ENCODE data around the gene GGT6.
A peak's percentile ranks its signal among the peaks of the same experiment; 100 is the strongest.

The GGT6 gene

DNA sequence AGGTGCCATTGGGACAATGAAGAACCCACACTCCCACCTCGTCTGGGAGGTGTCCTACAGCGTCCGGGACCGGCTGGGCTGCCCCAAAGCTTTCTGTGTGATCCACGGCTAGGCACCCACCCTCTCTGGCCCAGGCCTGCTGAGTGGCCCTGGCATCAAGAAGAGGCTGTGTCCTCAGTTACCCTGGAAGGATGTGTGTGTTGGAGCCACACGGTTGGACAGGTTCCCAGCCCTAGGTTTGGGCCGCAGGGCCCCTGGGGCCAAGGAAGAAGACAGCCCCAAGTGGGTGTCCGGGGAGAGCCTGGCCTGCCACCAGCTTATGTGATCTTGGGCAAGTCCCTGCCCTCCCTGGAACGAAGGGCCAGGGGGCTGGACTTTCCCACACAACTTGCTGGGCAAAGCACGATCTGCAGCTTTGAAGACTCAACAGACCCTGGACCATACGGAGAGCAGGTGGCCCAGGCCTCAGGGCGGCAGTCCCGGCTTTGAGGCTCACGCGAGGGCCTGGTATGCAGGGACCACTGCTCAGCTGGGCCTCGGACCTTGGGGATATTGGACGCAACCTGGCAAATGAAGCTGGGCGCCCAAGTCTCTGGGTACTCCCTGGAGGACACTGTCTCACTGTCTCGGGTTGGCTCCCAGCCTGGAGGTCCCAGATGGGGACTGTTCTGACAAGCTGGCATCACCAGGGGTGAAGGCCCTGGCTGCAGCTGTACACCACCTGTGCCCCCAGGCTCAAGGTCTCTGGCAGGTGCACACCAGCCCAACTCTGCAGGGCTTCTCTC, 22.7 kb downstream of the GGT6 start:
- Histone ChIP-seq H3K9ac (ENCODE audit: low read length in 2 of 2) (no peak overlapping the region), H3K36me3 (ENCODE audit: control insufficient read depth in 2 of 2, insufficient read depth in 2 of 2, low read length in 2 of 2) (peaks cover 9 to 20% of the 10 kb centered on the region in 2 donors), H3K27me3 (ENCODE audit: control insufficient read depth in 1 of 2, insufficient read depth in 2 of 2, low read length in 2 of 2) (no peaks in the 10 kb centered on the region), H3K9me3 (ENCODE audit: control insufficient read depth in 2 of 2, low read length in 2 of 2) (no peaks in the 10 kb centered on the region), H3K4me1 (ENCODE audit: control insufficient read depth, insufficient read depth, low read length) (peaks cover 54% of the 10 kb centered on the region), H3K27ac (ENCODE audit: low read length) (peak overlapping the region; percentile 41), H3K4me3 (ENCODE audit: low read length in 2 of 2) (peak overlapping the region in 1 of 2 donors; percentile 3)

- peaks cover 54% of the 10 kb centered on the region for H3K4me1 ChIP-seq (ENCODE audit: control insufficient read depth, insufficient read depth, low read length)
Measured at GRCh38 chr17:4536742-4537411, 23.5 kb downstream of the GGT6 start.

DNA sequence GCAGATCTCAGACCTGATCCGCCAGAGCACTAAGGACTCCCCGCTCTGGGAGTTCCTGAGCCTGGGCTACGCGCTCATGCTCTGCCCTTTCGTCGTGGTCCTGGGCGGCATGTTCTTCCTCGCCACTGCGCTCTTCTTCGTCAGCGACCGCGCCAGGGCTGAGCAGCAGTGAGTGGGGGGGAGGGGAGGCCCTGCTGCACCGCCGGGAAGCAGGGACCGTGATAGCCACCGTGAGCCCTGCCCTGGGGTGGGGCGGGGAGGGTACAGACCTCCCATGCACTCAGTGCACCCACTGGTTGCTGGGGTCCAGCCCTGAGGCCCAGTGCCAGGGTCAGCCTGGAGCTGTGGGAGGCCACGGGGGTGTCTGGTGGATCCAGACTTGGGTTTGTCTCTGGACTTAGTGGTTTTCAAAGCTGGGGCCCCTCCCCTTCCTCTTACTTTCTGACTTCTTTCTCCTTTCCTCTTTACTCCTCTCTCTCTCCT, 24.1 kb downstream of the GGT6 start:
- Histone ChIP-seq H3K27me3 (ENCODE audit: control insufficient read depth in 1 of 2, insufficient read depth in 2 of 2, low read length in 2 of 2) (peaks cover 0 to 2% of the 10 kb centered on the region in 2 donors), H3K27ac (ENCODE audit: low read length) (no peak overlapping the region), H3K36me3 (ENCODE audit: control insufficient read depth in 2 of 2, insufficient read depth in 2 of 2, low read length in 2 of 2) (peaks cover 0 to 11% of the 10 kb centered on the region in 2 donors), H3K9ac (ENCODE audit: low read length in 2 of 2) (no peak overlapping the region), H3K4me1 (ENCODE audit: control insufficient read depth, insufficient read depth, low read length) (peaks cover 54% of the 10 kb centered on the region), H3K4me3 (ENCODE audit: low read length in 2 of 2) (peak overlapping the region in 1 of 2 donors; percentile 40), H3K9me3 (ENCODE audit: control insufficient read depth in 2 of 2, low read length in 2 of 2) (no peaks in the 10 kb centered on the region)

More at GRCh38 chr17:4536742-4537411, 23.5 kb downstream of the GGT6 start:
- no peaks in the 10 kb centered on the region for H3K9me3 ChIP-seq (ENCODE audit: control insufficient read depth in 2 of 2, low read length in 2 of 2)
- peaks cover 0 to 2% of the 10 kb centered on the region in 2 donors for H3K27me3 ChIP-seq (ENCODE audit: control insufficient read depth in 1 of 2, insufficient read depth in 2 of 2, low read length in 2 of 2)
- no peak overlapping the region for H3K9ac ChIP-seq (ENCODE audit: low read length in 2 of 2)
- peaks cover 1 to 13% of the 10 kb centered on the region in 2 donors for H3K36me3 ChIP-seq (ENCODE audit: control insufficient read depth in 2 of 2, insufficient read depth in 2 of 2, low read length in 2 of 2)
- peak overlapping the region; percentile 41 for H3K27ac ChIP-seq (ENCODE audit: low read length)
- no peak overlapping the region for H3K4me3 ChIP-seq (ENCODE audit: low read length in 2 of 2)

DNA sequence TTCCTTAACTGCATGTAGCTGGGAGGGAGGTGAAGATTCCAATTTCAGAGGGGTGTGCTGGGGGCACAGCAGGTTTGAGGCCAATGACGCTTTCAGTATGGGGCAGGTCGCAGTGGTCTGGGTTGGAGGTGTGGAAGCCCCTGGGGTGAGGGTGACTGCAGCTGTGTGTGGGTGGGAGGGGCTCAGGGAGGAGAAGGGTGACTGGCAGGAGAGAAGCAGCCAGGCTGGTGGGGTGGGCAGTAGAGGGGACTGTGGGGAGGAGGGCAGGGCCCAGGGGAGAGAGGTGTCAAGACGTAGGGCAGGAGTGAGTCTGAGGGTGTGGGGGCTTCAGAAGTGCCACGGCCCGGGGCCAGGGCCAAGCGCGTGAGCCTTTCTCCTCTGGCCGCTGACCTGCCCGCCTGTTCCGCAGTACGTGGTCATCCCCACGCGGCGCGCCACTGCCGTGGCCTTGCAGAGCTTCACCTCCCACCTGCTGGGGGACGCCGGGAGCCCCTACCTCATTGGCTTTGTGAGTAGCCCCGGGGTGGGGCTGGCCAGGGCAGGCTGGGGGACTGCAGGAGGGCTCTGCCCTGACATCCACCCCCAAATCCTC, 24.6 kb downstream of the GGT6 start:
- Histone ChIP-seq H3K36me3 (ENCODE audit: control insufficient read depth in 2 of 2, insufficient read depth in 2 of 2, low read length in 2 of 2) (peaks cover 0 to 10% of the 10 kb centered on the region in 2 donors), H3K27me3 (ENCODE audit: control insufficient read depth in 1 of 2, insufficient read depth in 2 of 2, low read length in 2 of 2) (peaks cover 0 to 2% of the 10 kb centered on the region in 2 donors), H3K4me3 (ENCODE audit: low read length in 2 of 2) (peak overlapping the region in 1 of 2 donors; percentile 40), H3K9me3 (ENCODE audit: control insufficient read depth in 2 of 2, low read length in 2 of 2) (no peaks in the 10 kb centered on the region), H3K9ac (ENCODE audit: low read length in 2 of 2) (no peak overlapping the region), H3K4me1 (ENCODE audit: control insufficient read depth, insufficient read depth, low read length) (peaks cover 54% of the 10 kb centered on the region), H3K27ac (ENCODE audit: low read length) (no peak overlapping the region)

GRCh38 chr17:4534928-4535666, 25.3 kb downstream of the GGT6 start:
- H3K27me3 ChIP-seq (ENCODE audit: control insufficient read depth in 1 of 2, insufficient read depth in 2 of 2, low read length in 2 of 2) = peaks cover 0 to 2% of the 10 kb centered on the region in 2 donors
- H3K36me3 ChIP-seq (ENCODE audit: control insufficient read depth in 2 of 2, insufficient read depth in 2 of 2, low read length in 2 of 2) = peaks cover 0 to 7% of the 10 kb centered on the region in 2 donors
- H3K4me3 ChIP-seq (ENCODE audit: low read length in 2 of 2) = no peak overlapping the region
- H3K27ac ChIP-seq (ENCODE audit: low read length) = no peak overlapping the region
- no peaks in the 10 kb centered on the region for H3K9me3 ChIP-seq (ENCODE audit: control insufficient read depth in 2 of 2, low read length in 2 of 2)
- peaks cover 54% of the 10 kb centered on the region for H3K4me1 ChIP-seq (ENCODE audit: control insufficient read depth, insufficient read depth, low read length)
- no peak overlapping the region for H3K9ac ChIP-seq (ENCODE audit: low read length in 2 of 2)

GRCh38 chr17:4534515-4534914, 25.9 kb downstream of the GGT6 start:
- peaks cover 0 to 2% of the 10 kb centered on the region in 2 donors for H3K36me3 ChIP-seq (ENCODE audit: control insufficient read depth in 2 of 2, insufficient read depth in 2 of 2, low read length in 2 of 2)
- H3K27ac ChIP-seq (ENCODE audit: low read length) = peak overlapping the region; percentile 18
- H3K9ac ChIP-seq (ENCODE audit: low read length in 2 of 2) = no peak overlapping the region
- H3K4me3 ChIP-seq (ENCODE audit: low read length in 2 of 2) = no peak overlapping the region
- H3K4me1 ChIP-seq (ENCODE audit: control insufficient read depth, insufficient read depth, low read length) = peaks cover 49% of the 10 kb centered on the region
- H3K27me3 ChIP-seq (ENCODE audit: control insufficient read depth in 1 of 2, insufficient read depth in 2 of 2, low read length in 2 of 2) = peaks cover 0 to 2% of the 10 kb centered on the region in 2 donors
- no peaks in the 10 kb centered on the region for H3K9me3 ChIP-seq (ENCODE audit: control insufficient read depth in 2 of 2, low read length in 2 of 2)

DNA sequence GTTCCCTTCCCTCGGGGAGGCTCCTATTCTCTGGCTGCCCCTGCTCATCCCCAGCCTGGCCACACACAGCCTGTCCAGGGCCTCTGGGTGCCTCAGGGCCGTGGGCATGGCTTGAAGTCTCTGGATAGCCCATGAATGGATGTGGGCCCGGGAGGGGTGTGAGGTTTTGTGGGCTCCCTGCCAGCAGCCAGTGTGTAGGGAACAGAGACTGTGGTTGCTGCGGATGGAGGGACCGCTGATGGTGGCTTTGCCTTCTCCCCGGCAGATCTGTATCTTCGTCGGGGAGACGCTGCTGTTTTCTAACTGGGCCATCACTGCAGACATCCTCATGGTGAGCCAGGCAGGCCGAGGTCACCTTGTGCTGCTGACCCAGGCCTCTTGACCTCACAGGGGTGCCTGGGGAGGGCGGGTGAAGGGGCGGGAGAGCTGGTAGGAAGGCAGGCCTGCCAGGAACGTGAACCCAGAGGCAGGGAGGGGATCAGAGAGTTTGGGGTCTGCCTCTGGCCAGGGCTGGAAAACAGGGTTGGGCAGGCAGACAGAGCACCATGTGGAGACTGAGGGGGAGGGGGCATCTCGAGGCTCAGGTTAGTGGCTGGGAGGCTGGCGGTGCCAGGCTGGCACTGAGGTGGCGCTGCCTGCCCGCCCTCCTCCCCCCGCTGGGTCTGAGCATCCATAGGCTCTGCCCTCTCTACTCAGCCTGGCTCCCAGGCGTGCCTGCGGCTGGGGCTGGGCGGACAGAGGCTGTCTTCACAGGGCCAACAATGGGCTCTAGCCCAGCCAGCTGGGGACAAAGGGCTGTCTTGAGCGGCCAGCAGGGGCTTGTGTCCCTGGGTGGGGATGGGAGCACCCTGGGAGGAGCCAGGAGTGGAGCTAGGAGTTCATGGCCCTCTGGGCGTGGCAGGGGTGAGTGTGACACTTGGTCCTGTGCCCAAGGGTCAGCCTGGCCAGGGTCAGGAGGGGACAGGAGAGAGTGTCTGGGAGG, 26.6 kb downstream of the GGT6 start:
- H3K9ac ChIP-seq (ENCODE audit: low read length in 2 of 2) = no peak overlapping the region

GRCh38 chr17:4532860-4533522, 27.4 kb downstream of the GGT6 start:
- Histone ChIP-seq H3K9ac (ENCODE audit: low read length in 2 of 2) (no peak overlapping the region), H3K4me3 (ENCODE audit: low read length in 2 of 2) (no peak overlapping the region), H3K36me3 (ENCODE audit: control insufficient read depth in 2 of 2, insufficient read depth in 2 of 2, low read length in 2 of 2) (no peaks in the 10 kb centered on the region), H3K27ac (ENCODE audit: low read length) (no peak overlapping the region), H3K27me3 (ENCODE audit: control insufficient read depth in 1 of 2, insufficient read depth in 2 of 2, low read length in 2 of 2) (peaks cover 0 to 2% of the 10 kb centered on the region in 2 donors), H3K4me1 (ENCODE audit: control insufficient read depth, insufficient read depth, low read length) (peaks cover 39% of the 10 kb centered on the region), H3K9me3 (ENCODE audit: control insufficient read depth in 2 of 2, low read length in 2 of 2) (no peaks in the 10 kb centered on the region)

More for the DNA sequence above, 26.6 kb downstream of the GGT6 start:
- peak overlapping the region; percentile 18 for H3K27ac ChIP-seq (ENCODE audit: low read length)
- H3K4me1 ChIP-seq (ENCODE audit: control insufficient read depth, insufficient read depth, low read length) = peaks cover 46% of the 10 kb centered on the region
- no peak overlapping the region for H3K4me3 ChIP-seq (ENCODE audit: low read length in 2 of 2)
- H3K9me3 ChIP-seq (ENCODE audit: control insufficient read depth in 2 of 2, low read length in 2 of 2) = no peaks in the 10 kb centered on the region
- H3K27me3 ChIP-seq (ENCODE audit: control insufficient read depth in 1 of 2, insufficient read depth in 2 of 2, low read length in 2 of 2) = peaks cover 0 to 2% of the 10 kb centered on the region in 2 donors
- no peaks in the 10 kb centered on the region for H3K36me3 ChIP-seq (ENCODE audit: control insufficient read depth in 2 of 2, insufficient read depth in 2 of 2, low read length in 2 of 2)

DNA sequence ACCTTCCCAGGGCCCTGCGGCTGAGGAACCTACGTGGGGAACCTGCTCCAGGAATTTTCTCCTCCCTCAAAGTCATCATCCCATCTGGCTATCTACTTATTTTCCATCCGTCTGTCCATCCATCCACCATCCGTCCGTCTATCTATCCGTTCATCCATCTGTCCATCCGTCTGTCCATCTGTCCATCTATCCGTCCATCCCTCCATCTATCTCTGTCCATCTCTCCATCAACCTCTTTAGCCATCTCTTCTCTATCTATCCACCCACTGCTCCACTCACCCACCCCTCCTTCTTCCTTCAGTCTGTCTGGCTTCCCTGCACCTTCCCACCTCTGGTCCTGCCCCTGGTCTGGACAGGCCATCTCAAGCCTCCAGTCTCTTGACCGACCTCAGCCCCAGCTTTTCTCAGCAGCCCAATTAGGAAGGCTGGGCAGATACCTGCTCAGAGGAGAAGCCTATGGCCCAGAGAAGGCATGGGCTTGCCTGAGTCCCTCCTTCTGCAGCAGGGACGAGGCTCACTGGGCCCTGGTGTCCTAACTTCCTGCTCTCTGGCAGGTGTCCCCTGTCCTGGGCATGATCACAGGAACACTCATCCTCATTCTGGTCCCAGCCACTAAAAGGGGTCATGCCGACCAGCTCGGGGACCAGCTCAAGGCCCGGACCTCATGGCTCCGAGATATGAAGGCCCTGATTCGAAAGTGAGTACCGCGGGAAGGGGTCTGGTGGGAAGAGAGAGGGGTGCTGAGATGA, 28.2 kb downstream of the GGT6 start:
- Histone ChIP-seq H3K27ac (ENCODE audit: low read length) (no peak overlapping the region), H3K9ac (ENCODE audit: low read length in 2 of 2) (no peak overlapping the region), H3K4me3 (ENCODE audit: low read length in 2 of 2) (no peak overlapping the region), H3K9me3 (ENCODE audit: control insufficient read depth in 2 of 2, low read length in 2 of 2) (no peaks in the 10 kb centered on the region), H3K4me1 (ENCODE audit: control insufficient read depth, insufficient read depth, low read length) (peaks cover 30% of the 10 kb centered on the region), H3K27me3 (ENCODE audit: control insufficient read depth in 1 of 2, insufficient read depth in 2 of 2, low read length in 2 of 2) (peaks cover 0 to 2% of the 10 kb centered on the region in 2 donors), H3K36me3 (ENCODE audit: control insufficient read depth in 2 of 2, insufficient read depth in 2 of 2, low read length in 2 of 2) (no peaks in the 10 kb centered on the region)

Data from stomach smooth muscle (tissue), 2 donors.